Measurements from ENCODE around the gene NOP14.
"Not testable (repeated sequence)": the region's sequence is repeated elsewhere in the genome, so short reads cannot be mapped to it uniquely, and the experiment has no call there.

NOP14 gene

DNA sequence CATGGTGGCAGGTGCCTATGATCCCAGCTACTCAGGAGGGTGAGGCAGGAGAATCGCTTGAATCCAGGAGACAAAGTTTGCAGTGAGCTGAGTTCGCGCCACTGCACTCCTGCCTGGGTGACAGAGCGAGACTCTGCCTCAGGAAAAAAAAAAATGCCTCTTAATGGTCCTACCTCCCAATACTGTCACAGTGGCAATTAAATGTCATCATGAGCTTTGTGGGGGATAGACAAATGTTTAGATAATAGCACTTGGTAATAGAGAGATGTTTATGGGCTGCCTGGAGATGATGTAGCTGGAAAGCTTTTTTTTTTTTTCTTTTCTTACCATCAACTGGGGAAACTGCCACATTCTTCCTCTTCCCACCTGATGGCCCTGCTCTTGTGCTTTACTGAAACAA lies 33.2 kb upstream of the NOP14 start:
- in situ Hi-C loops (cut with MboI; ENCODE audit: low sequenced_read_pairs, unreplicated experiment): no loop called here
- DNase-seq (ENCODE audit: low spot score): no peak
- TF ChIP-seq, protein P1, sequence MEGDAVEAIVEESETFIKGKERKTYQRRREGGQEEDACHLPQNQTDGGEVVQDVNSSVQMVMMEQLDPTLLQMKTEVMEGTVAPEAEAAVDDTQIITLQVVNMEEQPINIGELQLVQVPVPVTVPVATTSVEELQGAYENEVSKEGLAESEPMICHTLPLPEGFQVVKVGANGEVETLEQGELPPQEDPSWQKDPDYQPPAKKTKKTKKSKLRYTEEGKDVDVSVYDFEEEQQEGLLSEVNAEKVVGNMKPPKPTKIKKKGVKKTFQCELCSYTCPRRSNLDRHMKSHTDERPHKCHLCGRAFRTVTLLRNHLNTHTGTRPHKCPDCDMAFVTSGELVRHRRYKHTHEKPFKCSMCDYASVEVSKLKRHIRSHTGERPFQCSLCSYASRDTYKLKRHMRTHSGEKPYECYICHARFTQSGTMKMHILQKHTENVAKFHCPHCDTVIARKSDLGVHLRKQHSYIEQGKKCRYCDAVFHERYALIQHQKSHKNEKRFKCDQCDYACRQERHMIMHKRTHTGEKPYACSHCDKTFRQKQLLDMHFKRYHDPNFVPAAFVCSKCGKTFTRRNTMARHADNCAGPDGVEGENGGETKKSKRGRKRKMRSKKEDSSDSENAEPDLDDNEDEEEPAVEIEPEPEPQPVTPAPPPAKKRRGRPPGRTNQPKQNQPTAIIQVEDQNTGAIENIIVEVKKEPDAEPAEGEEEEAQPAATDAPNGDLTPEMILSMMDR (IDR thresholded peaks at IDR 0.05; ENCODE audit: borderline replicate concordance, control extremely low read depth, extremely low read depth, insufficient read depth, missing control alignments): no peak

DNA sequence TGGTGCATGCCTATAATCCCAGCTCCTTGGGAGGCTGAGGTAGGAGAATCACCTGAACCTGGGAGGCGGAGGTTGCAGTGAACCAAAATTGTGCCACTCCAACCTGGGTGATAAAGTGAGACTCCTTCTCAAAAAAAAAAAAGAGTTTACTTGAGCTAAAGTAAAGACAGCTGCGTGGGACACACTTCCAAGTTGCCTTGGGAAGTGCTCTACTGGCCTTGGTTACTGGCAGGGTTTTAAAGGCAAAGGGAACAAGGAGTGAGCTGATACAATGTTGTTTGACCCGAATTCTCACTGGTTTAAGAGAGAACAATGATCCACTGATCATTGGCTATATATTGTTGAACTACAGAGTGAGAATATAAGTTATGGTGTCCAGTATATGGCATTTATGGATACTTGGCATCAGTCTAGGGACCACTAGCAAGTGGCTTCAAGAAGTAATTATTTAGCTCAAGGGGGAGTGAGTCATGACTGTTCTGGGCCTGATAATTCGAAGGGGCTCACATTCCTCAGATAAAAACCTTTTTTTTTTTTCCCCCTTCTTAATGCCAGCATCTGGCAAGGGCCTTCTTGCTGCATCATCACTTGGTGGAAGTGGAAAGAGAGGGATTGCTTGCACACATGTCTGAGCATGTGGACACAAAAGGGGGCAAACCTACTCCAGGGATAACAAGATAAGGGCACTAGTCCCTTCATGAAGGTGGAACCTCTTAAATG lies 32.5 kb upstream of the NOP14 start:
- DNase-seq (ENCODE audit: low spot score): no peak
- in situ Hi-C loops (cut with MboI; ENCODE audit: low sequenced_read_pairs, unreplicated experiment): no loop called here
- TF ChIP-seq, protein P1 (IDR thresholded peaks at IDR 0.05; ENCODE audit: borderline replicate concordance, control extremely low read depth, extremely low read depth, insufficient read depth, missing control alignments): no peak

DNA sequence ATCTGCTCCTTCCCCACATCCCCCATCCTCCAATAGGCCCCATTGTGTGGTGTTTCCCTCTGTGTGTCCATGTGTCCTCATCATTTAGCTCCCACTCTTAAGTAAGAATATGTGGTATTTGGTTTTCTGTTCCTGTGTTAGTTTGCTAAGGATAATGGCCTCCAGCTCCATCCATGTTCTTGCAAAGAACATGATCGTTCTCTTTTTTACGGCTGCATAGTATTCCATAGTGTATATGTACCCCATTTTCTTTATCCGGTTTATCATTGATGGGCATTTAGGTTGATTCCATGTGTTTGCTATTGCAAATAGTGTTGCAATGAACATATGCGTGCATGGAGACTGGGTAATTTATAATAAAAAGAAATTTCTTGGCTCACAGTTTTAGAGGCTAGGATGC lies 31.7 kb upstream of the NOP14 start:
- no peak for DNase-seq (ENCODE audit: low spot score)
- TF ChIP-seq, protein P1 (IDR thresholded peaks at IDR 0.05; ENCODE audit: borderline replicate concordance, control extremely low read depth, extremely low read depth, insufficient read depth, missing control alignments): no peak
- in situ Hi-C loops (cut with MboI; ENCODE audit: low sequenced_read_pairs, unreplicated experiment): no loop called here

DNA sequence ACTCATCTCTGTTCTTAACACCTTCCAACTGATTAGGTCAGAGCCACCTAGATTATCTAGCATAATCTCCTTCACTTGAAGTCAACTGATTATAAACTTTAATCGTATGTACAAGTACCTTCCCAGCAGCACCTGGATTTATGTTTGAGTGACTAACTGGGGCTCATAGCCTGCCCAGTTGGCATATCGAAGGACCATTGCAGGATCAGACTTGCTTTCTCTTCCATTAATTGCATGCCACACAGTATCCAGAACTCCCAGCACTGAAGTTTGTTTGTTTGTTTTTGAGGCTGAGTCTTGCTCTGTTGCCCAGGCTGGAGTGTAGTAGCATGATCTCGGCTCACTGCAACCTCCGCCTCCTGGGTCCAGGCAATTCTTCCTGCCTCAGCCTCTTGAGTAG lies 28.0 kb upstream of the NOP14 start:
- in situ Hi-C loops (cut with MboI; ENCODE audit: low sequenced_read_pairs, unreplicated experiment): no loop called here
- TF ChIP-seq, protein P1 (IDR thresholded peaks at IDR 0.05; ENCODE audit: borderline replicate concordance, control extremely low read depth, extremely low read depth, insufficient read depth, missing control alignments): no peak
- DNase-seq (ENCODE audit: low spot score): no peak

DNA sequence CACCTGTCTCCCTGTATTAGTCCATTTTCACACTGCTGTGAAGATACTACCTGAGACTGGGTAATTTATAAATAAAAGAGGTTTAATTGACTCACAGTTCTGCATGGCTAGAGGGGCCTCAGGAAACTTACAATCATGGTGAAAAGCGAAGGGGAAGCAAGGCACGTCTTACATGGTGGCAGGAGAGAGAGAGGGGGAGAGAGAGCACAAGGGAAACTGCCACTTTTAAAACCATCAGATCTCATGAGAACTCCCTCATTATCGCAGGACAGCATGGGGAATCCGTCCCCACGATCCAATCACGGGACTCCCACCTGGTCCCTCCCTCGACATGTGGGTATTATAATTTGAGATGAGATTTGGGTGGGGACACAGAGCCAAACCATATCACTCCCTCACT lies 20.5 kb upstream of the NOP14 start:
- DNase-seq (ENCODE audit: low spot score); in situ Hi-C loops (cut with MboI; ENCODE audit: low sequenced_read_pairs, unreplicated experiment): not testable (repeated sequence)

DNA sequence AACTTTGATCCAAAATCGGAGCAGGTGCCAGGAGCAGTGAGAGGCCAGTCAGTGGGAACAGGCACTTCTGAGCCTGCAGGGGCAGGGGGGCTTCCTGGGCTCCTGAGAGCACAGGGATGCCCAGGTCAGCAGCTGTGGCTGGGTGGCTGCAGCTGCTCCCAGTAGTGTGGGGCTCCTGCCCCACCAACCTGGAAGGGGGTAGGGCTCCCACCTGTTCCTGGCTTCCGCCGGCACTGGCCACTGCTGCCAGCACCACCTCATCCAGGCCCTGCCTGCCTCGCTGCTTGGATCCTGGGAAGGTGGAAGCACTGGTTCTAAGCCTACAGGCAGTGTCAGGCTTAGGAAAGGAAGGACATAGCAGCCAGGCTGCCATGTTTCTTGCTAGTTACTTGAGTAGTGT lies 18.8 kb upstream of the NOP14 start:
- TF ChIP-seq, protein P1 (IDR thresholded peaks at IDR 0.05; ENCODE audit: borderline replicate concordance, control extremely low read depth, extremely low read depth, insufficient read depth, missing control alignments): no peak
- in situ Hi-C loops (cut with MboI; ENCODE audit: low sequenced_read_pairs, unreplicated experiment): no loop called here
- no peak for DNase-seq (ENCODE audit: low spot score)

DNA sequence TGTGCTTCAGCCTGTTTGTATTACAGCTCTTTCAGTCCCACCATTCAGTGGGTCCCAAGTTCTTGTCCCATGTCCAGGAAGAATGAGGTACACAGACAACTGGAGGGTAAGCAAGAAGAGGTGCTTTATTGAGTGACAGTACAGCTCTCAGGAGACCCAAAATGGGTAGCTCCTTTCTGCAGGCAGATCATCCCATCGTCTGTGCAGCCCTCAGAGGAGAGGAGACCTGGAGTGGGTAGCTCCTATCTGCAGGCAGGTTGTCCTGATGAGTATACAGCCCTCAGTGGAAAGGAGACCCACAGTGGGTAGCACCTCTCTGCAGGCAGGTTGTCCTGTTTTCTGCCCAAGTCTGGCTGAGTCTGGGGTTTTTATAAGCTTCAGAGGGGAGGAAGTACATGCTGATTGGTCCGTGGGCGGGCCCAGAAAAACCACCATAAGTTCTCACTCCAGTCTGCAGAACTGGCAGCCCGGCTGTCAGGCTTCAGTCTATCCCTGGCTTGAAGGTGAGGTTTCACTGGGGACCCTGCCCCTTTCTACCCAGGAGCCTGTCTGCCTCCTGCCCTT lies 18.1 kb upstream of the NOP14 start:
- DNase-seq (ENCODE audit: low spot score): no peak
- TF ChIP-seq, protein P1 (IDR thresholded peaks at IDR 0.05; ENCODE audit: borderline replicate concordance, control extremely low read depth, extremely low read depth, insufficient read depth, missing control alignments): no peak
- in situ Hi-C loops (cut with MboI; ENCODE audit: low sequenced_read_pairs, unreplicated experiment): no loop called here
